HepG2 (cell line): ENCODE results near the gene ZNF148. TPM values are rescaled to one million over a fixed set of nuclear protein-coding genes. Genes with fewer than 3 reads are reported as not detected.

Experiments
- ATAC-seq: fragments of 200-7000 bp; cut with Tn5 transposase; 3 replicates; pipeline ENCODE4 v1.9.1; 2020; ENCODE audit warnings: mild to moderate bottlenecking, moderate library complexity
- BruUV-seq: library from RNA; stranded (reverse); fragments of 400-500 nt; replicated peaks from 2 replicates; lab custom pipeline; 2021; lab: Mats Ljungman, UMichigan
- CTCF ChIA-PET: fragments of 300-600 bp; formaldehyde crosslinking; extraction: SDS; loops from one replicate; lab custom pipeline; 2021; ENCODE audit warnings: low total read pairs, inconsistent platforms, low intra/inter-chr PET ratio; lab: Yijun Ruan, JAX
- POLR2A ChIA-PET: fragments of 350-600 bp; sonication (Branson Sonifier 250); formaldehyde crosslinking; loops from one replicate; lab custom pipeline; 2020; ENCODE audit warnings: antibody characterized with exemption, inconsistent platforms; lab: Yijun Ruan, JAX
- DNase-seq: peaks from one replicate; pipeline ENCODE4 v3.0.0-alpha.2; 2015; ENCODE audit warnings: low spot score
- FAIRE-seq: peaks from 3 replicates; lab custom pipeline; 2011; peaks lifted over from hg19 to GRCh38; lab: Jason Lieb, UNC
- H2AFZ ChIP-seq: one replicate; pipeline ENCODE4 v1.6.1; 2011; ENCODE audit warnings: low read length, inconsistent platforms
- H3K27ac ChIP-seq: fragments of 300-600 bp; 3 replicates; pipeline ENCODE4 v1.8.0; 2011; ENCODE audit warnings: mixed run types, mild to moderate bottlenecking, mixed read lengths, low read length, inconsistent platforms; ENCODE audit not compliant: insufficient read depth; ENCODE audit errors: extremely low read length
- H3K27me3 ChIP-seq, 2 experiments: fragments of 200-600 bp in 1 of 2; 2 replicates in 1 of 2; 3 replicates in 1 of 2; pipeline versions ENCODE4 v1.6.0 to v1.8.0; 2011; ENCODE audit warnings: low read length in 2 of 2, mild to moderate bottlenecking in 2 of 2, moderate library complexity in 2 of 2, inconsistent platforms in 1 of 2; ENCODE audit not compliant: insufficient read depth in 2 of 2, control insufficient read depth in 1 of 2
- H3K36me3 ChIP-seq, 2 experiments: fragments of 200-600 bp in 1 of 2; replicated peaks in 1 of 2; 2 replicates in 1 of 2; 3 replicates in 1 of 2; pipeline versions ENCODE4 v1.5.1 to v1.8.0; 2011; ENCODE audit warnings: low read length in 2 of 2, inconsistent platforms in 1 of 2; ENCODE audit not compliant: insufficient read depth in 2 of 2, control insufficient read depth in 1 of 2
- H3K4me1 ChIP-seq: 2 replicates; pipeline ENCODE4 v1.5.1; 2012; ENCODE audit warnings: low read length, inconsistent platforms; ENCODE audit not compliant: insufficient read depth
- H3K4me2 ChIP-seq: 2 replicates; pipeline ENCODE4 v1.6.0; 2011; ENCODE audit warnings: low read depth, low read length, inconsistent platforms
- H3K4me3 ChIP-seq, 3 experiments: fragments of 200-600 bp in 1 of 3; sonication (generic), shearing (Covaris generic) in 1 of 3; replicated peaks in 1 of 3; 2 replicates each; pipeline ENCODE4 v1.5.1; 2011 to 2016; ENCODE audit warnings: low read length in 3 of 3, inconsistent platforms in 2 of 3, low read depth in 2 of 3, mild to moderate bottlenecking in 2 of 3, control low read depth in 1 of 3, mixed read lengths in 1 of 3; ENCODE audit not compliant: insufficient read depth in 1 of 3
- H3K79me2 ChIP-seq: one replicate; pipeline ENCODE4 v1.6.1; 2011; ENCODE audit warnings: low read length, inconsistent platforms; ENCODE audit not compliant: insufficient read depth
- H3K9ac ChIP-seq: 2 replicates; pipeline ENCODE4 v1.6.0; 2011; ENCODE audit warnings: mild to moderate bottlenecking, low read depth, low read length, inconsistent platforms; ENCODE audit not compliant: insufficient read depth
- H3K9me3 ChIP-seq: 2 replicates; pipeline ENCODE4 v1.5.1; 2012; ENCODE audit warnings: mild to moderate bottlenecking, low read length
- H4K20me1 ChIP-seq: 2 replicates; pipeline ENCODE4 v1.6.0; 2011; ENCODE audit warnings: inconsistent platforms, mild to moderate bottlenecking, low read length, moderate library complexity; ENCODE audit not compliant: insufficient read depth
- ASH2L ChIP-seq: fragments of 300-600, 200-600 bp; sonication (generic); IDR thresholded peaks from 2 replicates; pipeline ENCODE4 v1.7.0; 2017; ENCODE audit warnings: low read depth, mild to moderate bottlenecking, moderate library complexity, mixed read lengths, low read length; ENCODE audit not compliant: insufficient read length
- MLLT10 ChIP-seq: sonication (generic); formaldehyde crosslinking; IDR thresholded peaks from 2 replicates; pipeline ENCODE4 v1.4.0; 2020; ENCODE audit warnings: missing genetic modification reagents
- SMYD3 ChIP-seq: sonication (generic); formaldehyde crosslinking; IDR thresholded peaks from 2 replicates; pipeline ENCODE4 v1.8.1; 2023; ENCODE audit warnings: mild to moderate bottlenecking, missing genetic modification reagents
- ZNF558 ChIP-seq: sonication (generic); formaldehyde crosslinking; IDR thresholded peaks from 2 replicates; pipeline ENCODE4 v1.9.0; 2022; ENCODE audit warnings: mild to moderate bottlenecking, missing genetic modification reagents, borderline replicate concordance
- WGBS: methylation state at CpG from one replicate; pipeline ENCODE4 v1.1.6; 2017; ENCODE audit warnings: low lambda C conversion rate; 5-methylcytosine and 5-hydroxymethylcytosine counted together
- in situ Hi-C: cut with HindIII; loops from 2 replicates; pipeline ENCODE4 v1.10.0; 2017; ENCODE audit warnings: low pct_unique_long_range_greater_than_20kb; ENCODE audit not compliant: extremely low pct_ligation_motif_present
- intact Hi-C: fragments of 100-400 bp; cut with micrococcal nuclease; formaldehyde crosslinking; loops from one replicate; pipeline ENCODE4 v1.10.0; 2022; ENCODE audit not compliant: unreplicated experiment
- polyA plus RNA-seq, 8 experiments: library from polyadenylated mRNA; depleted of rRNA in 3 of 8; stranded (reverse) in 7 of 8; unstranded in 1 of 8; fragments of >200 nt; fragmentation: Illumina TruSeq in 4 of 8; extraction: Trizol in 4 of 8; gene quantifications; 2 replicates each; pipeline versions ENCODE4 v1.2.1 to v1.2.3, GENCODE V29; 2011 to 2016; ENCODE audit warnings: low read depth in 4 of 8, missing spikeins in 1 of 8, mixed read lengths in 1 of 8; ENCODE audit not compliant: insufficient read depth in 1 of 8
- total RNA-seq, 5 experiments: library from RNA; depleted of rRNA; stranded (reverse); fragments of >200 nt; fragmentation: Illumina TruSeq; extraction: Trizol; gene quantifications; 2 replicates each; pipeline ENCODE4 v1.2.3, GENCODE V29; 2016; ENCODE audit warnings: low read depth in 1 of 5
- TF ChIP-seq, protein P1 (sequence below): sonication (generic); formaldehyde crosslinking; IDR thresholded peaks from 2 replicates; pipeline ENCODE4 v1.4.0; 2020; ENCODE audit warnings: missing genetic modification reagents
- TF ChIP-seq, protein P2 (sequence below): sonication (generic); formaldehyde crosslinking; conservative IDR thresholded peaks from 2 replicates; pipeline ENCODE4 v1.4.0; 2020; ENCODE audit warnings: missing genetic modification reagents

Gene ZNF148
- total and polyA plus RNA-seq, 2 of the 13 experiments (the other 11 are each of a cell fraction or from before 2014, with no cell fraction given), result 10.6 to 36.1 TPM

DNA sequence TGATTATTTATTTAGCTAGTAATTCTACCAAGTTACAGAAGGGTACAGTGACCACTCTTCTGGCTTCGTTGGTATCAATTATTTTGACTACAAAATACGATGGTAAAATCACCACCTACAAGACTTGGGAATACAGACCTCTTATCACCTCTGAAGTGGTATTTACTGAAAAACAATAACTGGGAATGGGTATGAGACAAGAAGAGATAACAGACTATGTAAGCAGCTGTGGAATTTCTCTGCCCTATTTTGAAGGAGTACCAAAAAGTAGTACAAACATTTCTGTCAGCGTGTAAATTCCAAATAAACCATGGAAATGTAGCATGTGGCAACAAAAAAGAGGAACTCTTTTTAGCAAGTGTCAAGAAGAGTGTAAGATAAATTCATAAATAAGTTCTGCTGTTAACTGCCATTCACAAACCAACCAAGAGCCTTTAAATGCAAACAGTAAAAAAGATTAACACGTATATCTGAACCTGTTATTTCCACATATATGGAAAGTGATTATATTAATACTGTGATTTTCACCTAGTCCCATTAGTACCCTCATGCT, 85.6 kb downstream of the ZNF148 start:
- Histone ChIP-seq H3K27ac (no peak overlapping the region), H4K20me1 (no peaks in the 10 kb centered on the region), H3K9ac (no peak overlapping the region), H3K79me2 (no peaks in the 10 kb centered on the region), H3K4me1 (no peaks in the 10 kb centered on the region), H3K36me3 (peaks cover 3 to 15% of the 10 kb centered on the region in 2 experiments), H3K9me3 (no peaks in the 10 kb centered on the region), H3K27me3 (no peaks in the 10 kb centered on the region; a peak in 1 of 5 replicates), H2AFZ (no peak overlapping the region), H3K4me3 (no peak overlapping the region), H3K4me2 (no peak overlapping the region)
- no peak for FAIRE-seq
- in situ Hi-C loops (no loop called here), intact Hi-C loops (no loop called here)
- CTCF ChIA-PET, result no interaction called here
- WGBS, result 95% methylated on average over 4 of the region's 4 CpGs
- no peak for TF ChIP-seq ZNF558 (CRISPR knock-in tag)
- TF ChIP-seq, protein P1, sequence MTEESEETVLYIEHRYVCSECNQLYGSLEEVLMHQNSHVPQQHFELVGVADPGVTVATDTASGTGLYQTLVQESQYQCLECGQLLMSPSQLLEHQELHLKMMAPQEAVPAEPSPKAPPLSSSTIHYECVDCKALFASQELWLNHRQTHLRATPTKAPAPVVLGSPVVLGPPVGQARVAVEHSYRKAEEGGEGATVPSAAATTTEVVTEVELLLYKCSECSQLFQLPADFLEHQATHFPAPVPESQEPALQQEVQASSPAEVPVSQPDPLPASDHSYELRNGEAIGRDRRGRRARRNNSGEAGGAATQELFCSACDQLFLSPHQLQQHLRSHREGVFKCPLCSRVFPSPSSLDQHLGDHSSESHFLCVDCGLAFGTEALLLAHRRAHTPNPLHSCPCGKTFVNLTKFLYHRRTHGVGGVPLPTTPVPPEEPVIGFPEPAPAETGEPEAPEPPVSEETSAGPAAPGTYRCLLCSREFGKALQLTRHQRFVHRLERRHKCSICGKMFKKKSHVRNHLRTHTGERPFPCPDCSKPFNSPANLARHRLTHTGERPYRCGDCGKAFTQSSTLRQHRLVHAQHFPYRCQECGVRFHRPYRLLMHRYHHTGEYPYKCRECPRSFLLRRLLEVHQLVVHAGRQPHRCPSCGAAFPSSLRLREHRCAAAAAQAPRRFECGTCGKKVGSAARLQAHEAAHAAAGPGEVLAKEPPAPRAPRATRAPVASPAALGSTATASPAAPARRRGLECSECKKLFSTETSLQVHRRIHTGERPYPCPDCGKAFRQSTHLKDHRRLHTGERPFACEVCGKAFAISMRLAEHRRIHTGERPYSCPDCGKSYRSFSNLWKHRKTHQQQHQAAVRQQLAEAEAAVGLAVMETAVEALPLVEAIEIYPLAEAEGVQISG (CRISPR knock-in tag), result no peak
- no peak for TF ChIP-seq MLLT10 (CRISPR knock-in tag)
- TF ChIP-seq ASH2L, result no peak
- TF ChIP-seq, protein P2, sequence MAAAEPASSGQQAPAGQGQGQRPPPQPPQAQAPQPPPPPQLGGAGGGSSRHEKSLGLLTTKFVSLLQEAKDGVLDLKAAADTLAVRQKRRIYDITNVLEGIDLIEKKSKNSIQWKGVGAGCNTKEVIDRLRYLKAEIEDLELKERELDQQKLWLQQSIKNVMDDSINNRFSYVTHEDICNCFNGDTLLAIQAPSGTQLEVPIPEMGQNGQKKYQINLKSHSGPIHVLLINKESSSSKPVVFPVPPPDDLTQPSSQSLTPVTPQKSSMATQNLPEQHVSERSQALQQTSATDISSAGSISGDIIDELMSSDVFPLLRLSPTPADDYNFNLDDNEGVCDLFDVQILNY (CRISPR knock-in tag), result no peak
- TF ChIP-seq SMYD3, result no peak
- DNase-seq, result no peak
- ATAC-seq, result no peak
- POLR2A ChIA-PET, result no interaction called here
- BruUV-seq, result no TSS peak
